Measurements from ENCODE around the gene NCKAP1.
"Not testable (repeated sequence)": the region's sequence is repeated elsewhere in the genome, so short reads cannot be mapped to it uniquely, and the experiment has no call there.

Gene NCKAP1

DNA sequence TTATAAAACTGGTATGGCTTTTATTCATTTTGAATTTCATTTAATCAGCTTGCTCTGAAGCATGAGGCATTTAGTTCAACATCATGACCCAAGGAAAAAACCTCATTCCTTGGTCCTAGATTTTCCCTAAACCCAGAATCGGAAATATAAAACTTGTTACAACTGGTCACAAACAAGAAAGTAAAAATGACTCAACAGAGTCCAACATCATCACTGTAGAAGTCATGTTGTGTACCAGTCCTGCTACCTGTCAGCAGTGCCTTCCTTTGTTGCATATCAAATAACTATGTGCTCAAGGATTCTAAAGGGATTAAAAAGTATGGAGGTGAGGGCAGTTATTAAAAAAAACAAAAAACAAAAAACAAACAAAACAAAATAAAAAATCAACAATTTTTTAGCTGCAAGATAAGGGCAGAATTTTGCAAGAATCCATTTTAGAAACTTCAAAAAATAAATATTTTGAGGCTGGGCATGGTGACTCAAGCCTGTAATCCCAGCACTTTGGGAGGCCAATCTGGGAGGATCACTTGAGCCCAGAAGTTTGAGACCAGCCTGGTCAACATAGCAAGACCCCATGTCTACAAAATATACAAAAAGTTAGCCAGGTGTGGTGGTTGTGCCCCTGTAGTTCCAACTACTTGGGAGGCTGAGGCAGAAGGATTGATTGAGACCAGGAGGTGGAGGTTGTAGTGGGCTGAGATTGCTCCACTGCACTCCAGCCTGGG is 18.4 kb downstream of the NCKAP1 start:
- no peak overlapping the region for H3K4me3 ChIP-seq (ENCODE audit: low read length)
- TF ChIP-seq, protein P1, sequence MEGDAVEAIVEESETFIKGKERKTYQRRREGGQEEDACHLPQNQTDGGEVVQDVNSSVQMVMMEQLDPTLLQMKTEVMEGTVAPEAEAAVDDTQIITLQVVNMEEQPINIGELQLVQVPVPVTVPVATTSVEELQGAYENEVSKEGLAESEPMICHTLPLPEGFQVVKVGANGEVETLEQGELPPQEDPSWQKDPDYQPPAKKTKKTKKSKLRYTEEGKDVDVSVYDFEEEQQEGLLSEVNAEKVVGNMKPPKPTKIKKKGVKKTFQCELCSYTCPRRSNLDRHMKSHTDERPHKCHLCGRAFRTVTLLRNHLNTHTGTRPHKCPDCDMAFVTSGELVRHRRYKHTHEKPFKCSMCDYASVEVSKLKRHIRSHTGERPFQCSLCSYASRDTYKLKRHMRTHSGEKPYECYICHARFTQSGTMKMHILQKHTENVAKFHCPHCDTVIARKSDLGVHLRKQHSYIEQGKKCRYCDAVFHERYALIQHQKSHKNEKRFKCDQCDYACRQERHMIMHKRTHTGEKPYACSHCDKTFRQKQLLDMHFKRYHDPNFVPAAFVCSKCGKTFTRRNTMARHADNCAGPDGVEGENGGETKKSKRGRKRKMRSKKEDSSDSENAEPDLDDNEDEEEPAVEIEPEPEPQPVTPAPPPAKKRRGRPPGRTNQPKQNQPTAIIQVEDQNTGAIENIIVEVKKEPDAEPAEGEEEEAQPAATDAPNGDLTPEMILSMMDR (IDR thresholded peaks at IDR 0.05; ENCODE audit: low read length), result no peak
- TF ChIP-seq EZH2 (optimal IDR thresholded peaks at IDR 0.05; ENCODE audit: low read depth, low read length) (no peak), EZH2phosphoT487 (IDR thresholded peaks at IDR 0.05; ENCODE audit: low read length) (no peak)
- no peak overlapping the region for H3K27ac ChIP-seq (ENCODE audit: low read length)
- DNase-seq, result no peak
- H3K4me1 ChIP-seq (ENCODE audit: low read length), result no peaks in the 10 kb centered on the region
- no peak overlapping the region for H2AFZ ChIP-seq (ENCODE audit: low read length)
- H3K27me3 ChIP-seq (replicated peaks; ENCODE audit: insufficient read depth, low read length), result no peaks in the 10 kb centered on the region
- H3K79me2 ChIP-seq (ENCODE audit: low read length), result no peaks in the 10 kb centered on the region
- no peak overlapping the region for H3K4me2 ChIP-seq (ENCODE audit: low read depth, low read length)
- H4K20me1 ChIP-seq (ENCODE audit: insufficient read depth, low read length), result no peaks in the 10 kb centered on the region
- H3K9me2 ChIP-seq (replicated peaks; ENCODE audit: insufficient read depth, low read length), result no peaks in the 10 kb centered on the region
- H3K36me3 ChIP-seq (replicated peaks; ENCODE audit: insufficient read depth, low read length), result no peaks in the 10 kb centered on the region
- H3K9ac ChIP-seq (ENCODE audit: low read length), result no peak overlapping the region
- no peaks in the 10 kb centered on the region; the same call in 1 of the 2 replicates for H3F3A ChIP-seq (ENCODE audit: insufficient read depth, low read length)
- no peaks in the 10 kb centered on the region for H3K9me3 ChIP-seq (replicated peaks; ENCODE audit: insufficient read depth, low read length)

DNA sequence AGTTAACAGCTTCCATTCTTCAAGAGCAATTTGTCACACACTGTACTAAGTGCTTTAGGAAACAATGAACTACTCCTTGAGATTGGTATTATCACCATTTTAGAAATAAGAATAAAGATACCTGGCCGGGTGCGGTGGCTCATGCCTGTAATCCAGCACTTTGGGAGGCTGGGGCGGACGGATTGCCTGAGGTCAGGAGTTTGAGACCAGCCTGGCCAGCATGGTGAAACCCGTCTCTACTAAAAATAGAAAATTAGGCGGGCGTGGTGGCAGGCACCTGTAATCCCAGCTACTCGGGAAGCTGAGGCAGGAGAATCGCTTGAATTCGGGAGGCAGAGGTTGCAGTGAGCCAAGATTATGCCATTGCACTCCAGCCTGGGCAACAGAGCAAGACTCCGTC is 20.4 kb downstream of the NCKAP1 start:
- H3F3A ChIP-seq (ENCODE audit: insufficient read depth, low read length); H2AFZ ChIP-seq (ENCODE audit: low read length); H4K20me1 ChIP-seq (ENCODE audit: insufficient read depth, low read length); DNase-seq; H3K4me2 ChIP-seq (ENCODE audit: low read depth, low read length); H3K36me3 ChIP-seq (replicated peaks; ENCODE audit: insufficient read depth, low read length); H3K79me2 ChIP-seq (ENCODE audit: low read length); H3K9ac ChIP-seq (ENCODE audit: low read length); H3K27ac ChIP-seq (ENCODE audit: low read length); H3K4me1 ChIP-seq (ENCODE audit: low read length); H3K9me2 ChIP-seq (replicated peaks; ENCODE audit: insufficient read depth, low read length); H3K4me3 ChIP-seq (ENCODE audit: low read length); H3K27me3 ChIP-seq (replicated peaks; ENCODE audit: insufficient read depth, low read length); H3K9me3 ChIP-seq (replicated peaks; ENCODE audit: insufficient read depth, low read length): not testable (repeated sequence)

DNA sequence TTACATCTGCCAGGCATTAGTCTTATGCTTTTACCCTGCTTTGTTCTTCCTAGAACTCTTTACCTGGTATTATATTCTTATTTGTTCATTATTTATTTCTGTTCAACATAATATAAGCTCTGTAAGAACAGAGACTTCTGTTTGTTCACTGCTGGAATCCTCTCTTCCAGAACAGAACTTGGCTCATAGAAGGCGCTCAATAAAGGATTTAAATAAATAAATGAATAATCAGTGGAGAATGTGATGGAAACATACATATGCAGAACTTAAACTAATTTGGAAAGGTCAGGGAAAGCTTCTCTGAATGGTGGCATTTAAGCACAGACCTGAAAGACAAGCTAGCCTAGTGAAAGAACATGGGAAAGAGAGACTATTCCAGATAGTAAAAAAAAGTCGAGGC is 24.3 kb downstream of the NCKAP1 start:
- no peak overlapping the region for H3K4me2 ChIP-seq (ENCODE audit: low read depth, low read length)
- H3K9me3 ChIP-seq (replicated peaks; ENCODE audit: insufficient read depth, low read length), result no peaks in the 10 kb centered on the region
- no peaks in the 10 kb centered on the region for H3K79me2 ChIP-seq (ENCODE audit: low read length)
- no peaks in the 10 kb centered on the region for H3K36me3 ChIP-seq (replicated peaks; ENCODE audit: insufficient read depth, low read length)
- TF ChIP-seq, protein P1 (IDR thresholded peaks at IDR 0.05; ENCODE audit: low read length), result no peak
- no peak for TF ChIP-seq EZH2 (optimal IDR thresholded peaks at IDR 0.05; ENCODE audit: low read depth, low read length)
- TF ChIP-seq EZH2phosphoT487 (IDR thresholded peaks at IDR 0.05; ENCODE audit: low read length), result no peak
- no peak for DNase-seq
- no peak overlapping the region for H3K9ac ChIP-seq (ENCODE audit: low read length)
- H3K27ac ChIP-seq (ENCODE audit: low read length), result no peak overlapping the region
- H3K4me1 ChIP-seq (ENCODE audit: low read length), result no peaks in the 10 kb centered on the region
- no peak overlapping the region for H3K4me3 ChIP-seq (ENCODE audit: low read length)
- no peaks in the 10 kb centered on the region for H4K20me1 ChIP-seq (ENCODE audit: insufficient read depth, low read length)
- no peaks in the 10 kb centered on the region for H3K9me2 ChIP-seq (replicated peaks; ENCODE audit: insufficient read depth, low read length)
- no peaks in the 10 kb centered on the region for H3K27me3 ChIP-seq (replicated peaks; ENCODE audit: insufficient read depth, low read length)
- H2AFZ ChIP-seq (ENCODE audit: low read length), result no peak overlapping the region
- H3F3A ChIP-seq (ENCODE audit: insufficient read depth, low read length), result no peaks in the 10 kb centered on the region; the same call in 1 of the 2 replicates

DNA sequence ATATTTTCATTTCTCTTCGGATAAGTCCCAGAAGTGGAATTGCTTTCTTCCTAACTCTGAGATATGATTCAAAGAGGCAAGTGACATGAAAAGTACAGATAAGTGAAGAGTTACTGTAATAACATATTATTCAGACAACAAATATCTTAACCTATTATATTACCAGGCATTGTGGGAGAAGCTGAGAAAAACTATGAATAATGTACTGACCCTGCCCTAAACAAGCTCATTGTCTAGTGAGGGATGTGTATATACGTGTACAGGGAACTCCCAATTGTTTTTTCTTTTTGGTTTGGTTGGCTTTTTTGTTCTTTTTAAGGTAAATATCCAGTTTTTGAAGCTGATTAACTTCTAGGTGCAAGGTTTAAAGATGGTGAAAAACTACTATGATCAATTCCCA is 26.5 kb downstream of the NCKAP1 start:
- Histone ChIP-seq H3K4me2 (ENCODE audit: low read depth, low read length) (no peak overlapping the region), H3K4me1 (ENCODE audit: low read length) (no peaks in the 10 kb centered on the region), H3K27ac (ENCODE audit: low read length) (no peak overlapping the region), H3F3A (ENCODE audit: insufficient read depth, low read length) (no peaks in the 10 kb centered on the region; the same call in 1 of the 2 replicates), H4K20me1 (ENCODE audit: insufficient read depth, low read length) (no peaks in the 10 kb centered on the region), H3K4me3 (ENCODE audit: low read length) (no peak overlapping the region), H3K9ac (ENCODE audit: low read length) (no peak overlapping the region), H3K36me3 (replicated peaks; ENCODE audit: insufficient read depth, low read length) (no peaks in the 10 kb centered on the region), H3K9me3 (replicated peaks; ENCODE audit: insufficient read depth, low read length) (no peaks in the 10 kb centered on the region), H2AFZ (ENCODE audit: low read length) (no peak overlapping the region), H3K9me2 (replicated peaks; ENCODE audit: insufficient read depth, low read length) (no peaks in the 10 kb centered on the region), H3K27me3 (replicated peaks; ENCODE audit: insufficient read depth, low read length) (no peaks in the 10 kb centered on the region), H3K79me2 (ENCODE audit: low read length) (no peaks in the 10 kb centered on the region)
- no peak for TF ChIP-seq EZH2 (optimal IDR thresholded peaks at IDR 0.05; ENCODE audit: low read depth, low read length)
- no peak for TF ChIP-seq EZH2phosphoT487 (IDR thresholded peaks at IDR 0.05; ENCODE audit: low read length)
- TF ChIP-seq, protein P1 (IDR thresholded peaks at IDR 0.05; ENCODE audit: low read length), result no peak
- no peak for DNase-seq

All from MM.1S (cell line).